GM18517 (cell line): Measurements from ENCODE around the gene LRMDA.

Experiments
- ATAC-seq: cut with Tn5 transposase; IDR thresholded peaks from one replicate; pipeline ENCODE4 v1.9.1; 2021; ENCODE audit warnings: mild to moderate bottlenecking, moderate library complexity; ENCODE audit not compliant: unreplicated experiment

LRMDA gene

DNA sequence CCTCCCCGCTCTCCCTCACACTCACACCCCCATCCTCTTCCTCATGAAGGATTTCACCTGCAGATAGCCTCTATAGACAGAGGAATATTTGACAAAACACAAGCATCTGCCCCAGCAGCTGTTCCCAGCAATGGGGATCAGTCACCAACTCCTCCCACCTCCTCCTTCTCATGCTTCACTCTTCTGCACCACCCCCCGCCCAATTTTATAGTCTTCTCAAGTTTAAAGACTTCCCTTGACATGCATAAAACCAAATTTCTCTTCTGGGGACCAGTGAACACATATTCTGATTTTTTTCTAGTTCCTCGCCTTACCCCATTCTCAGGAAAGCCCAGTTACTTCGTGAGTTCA, 654.4 kb downstream of the LRMDA start:
- no peak for ATAC-seq

DNA sequence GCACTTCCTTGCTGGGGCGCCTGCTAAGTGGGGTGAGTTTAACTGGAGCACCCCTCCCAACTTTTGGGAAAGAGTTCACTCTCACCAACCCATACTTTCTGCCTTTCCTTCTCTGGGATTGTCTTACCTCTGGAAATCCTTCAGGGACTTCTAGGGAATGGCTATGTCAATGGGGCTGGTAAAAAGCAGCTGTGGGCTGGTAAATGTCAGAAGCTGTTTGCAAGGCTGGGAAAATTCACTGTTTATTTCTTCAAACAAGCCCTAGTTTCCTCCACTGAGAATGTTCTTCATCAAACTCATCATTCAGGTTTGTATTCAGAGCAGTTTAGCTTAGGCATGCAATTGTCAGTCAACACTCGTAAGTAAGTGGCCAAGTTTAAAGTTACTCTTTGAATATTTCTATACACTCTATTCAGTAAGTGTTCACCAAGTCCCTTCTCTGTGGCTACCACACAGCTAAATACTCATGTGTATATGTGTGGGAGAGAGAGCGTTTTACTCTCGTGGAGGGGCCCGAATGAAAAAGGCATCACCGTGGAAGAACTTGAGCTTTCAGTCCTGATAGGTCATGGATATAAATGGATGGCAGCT, 654.8 kb downstream of the LRMDA start:
- ATAC-seq = no peak

DNA sequence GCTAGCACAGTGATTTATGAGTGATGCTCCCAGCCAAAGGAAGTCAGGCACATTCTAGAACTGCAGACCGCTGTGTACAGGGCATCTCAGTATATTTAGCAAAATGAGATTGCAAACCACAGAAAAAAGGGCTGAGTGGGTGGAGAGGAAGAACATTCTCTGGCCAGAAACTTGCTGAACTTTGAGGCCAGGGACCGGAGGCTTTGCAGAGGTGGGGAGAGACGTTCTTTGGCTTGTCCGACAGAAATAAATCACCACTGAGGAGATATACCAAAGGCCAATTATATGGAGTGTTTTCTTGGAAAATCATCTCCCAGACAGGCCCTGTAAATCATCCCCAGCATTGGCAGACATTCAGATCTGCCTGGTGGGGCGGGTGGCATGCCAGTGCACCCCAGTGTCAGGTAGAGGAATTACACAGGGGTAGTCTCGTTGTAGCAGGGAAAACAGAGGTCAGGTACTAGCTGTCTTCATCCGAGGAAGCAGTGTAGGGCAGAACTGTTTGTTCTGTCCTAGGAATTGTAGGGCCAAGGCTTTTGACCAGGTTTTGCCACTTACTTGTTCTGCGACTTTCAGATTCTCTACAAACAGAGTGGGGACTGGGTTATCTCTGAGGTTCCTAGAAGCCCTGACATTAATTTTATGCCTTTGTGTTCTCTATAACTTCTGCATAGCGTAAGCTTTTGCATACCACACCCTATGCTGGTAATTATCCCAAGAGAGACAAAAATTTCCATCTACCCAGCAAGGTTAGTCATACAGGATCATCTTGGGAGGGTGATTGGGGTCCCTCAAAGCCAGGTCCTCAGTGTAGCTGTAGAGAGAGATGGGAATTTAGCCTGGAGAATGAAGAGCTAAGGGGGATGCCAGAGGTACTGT, 655.6 kb downstream of the LRMDA start:
- peak; percentile 61 for ATAC-seq

DNA sequence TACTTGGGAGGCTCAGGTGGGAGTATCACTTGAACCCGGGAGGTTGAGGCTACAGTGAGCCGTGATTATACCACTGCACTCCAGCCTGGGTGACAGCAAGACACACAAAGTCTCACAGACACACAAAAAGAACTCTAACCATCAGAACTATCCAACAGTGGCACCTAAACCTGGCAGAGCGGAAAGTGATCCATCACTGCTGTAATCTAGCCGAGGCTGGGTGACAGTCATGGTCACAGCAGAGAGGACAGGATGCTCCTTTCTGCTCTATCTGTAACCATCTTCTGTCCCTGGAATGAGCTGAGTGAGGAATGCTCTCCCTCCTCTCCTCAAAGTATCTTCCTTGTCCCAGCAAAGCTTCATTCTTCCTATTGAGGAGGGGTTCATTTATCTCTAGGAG, 656.6 kb downstream of the LRMDA start:
- ATAC-seq = no peak

DNA sequence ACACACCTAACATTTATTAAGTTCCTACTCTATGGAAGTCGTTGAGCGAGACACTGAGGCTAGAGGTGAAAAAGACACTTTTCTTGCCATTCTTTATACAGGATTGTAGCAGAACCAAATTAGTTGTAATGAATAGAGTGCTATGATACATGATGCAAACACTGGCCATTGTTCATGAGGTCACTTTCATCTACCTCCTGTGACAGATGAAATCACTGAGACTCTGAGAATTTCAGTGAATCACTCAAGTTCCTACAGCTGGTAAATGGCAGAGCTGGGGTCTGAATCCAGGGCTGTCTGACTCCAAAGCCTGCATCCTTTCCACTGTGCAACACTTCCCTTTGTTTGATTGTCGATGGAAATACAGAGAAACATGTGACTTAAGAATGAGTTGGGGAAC, 657.6 kb downstream of the LRMDA start:
- ATAC-seq = no peak

DNA sequence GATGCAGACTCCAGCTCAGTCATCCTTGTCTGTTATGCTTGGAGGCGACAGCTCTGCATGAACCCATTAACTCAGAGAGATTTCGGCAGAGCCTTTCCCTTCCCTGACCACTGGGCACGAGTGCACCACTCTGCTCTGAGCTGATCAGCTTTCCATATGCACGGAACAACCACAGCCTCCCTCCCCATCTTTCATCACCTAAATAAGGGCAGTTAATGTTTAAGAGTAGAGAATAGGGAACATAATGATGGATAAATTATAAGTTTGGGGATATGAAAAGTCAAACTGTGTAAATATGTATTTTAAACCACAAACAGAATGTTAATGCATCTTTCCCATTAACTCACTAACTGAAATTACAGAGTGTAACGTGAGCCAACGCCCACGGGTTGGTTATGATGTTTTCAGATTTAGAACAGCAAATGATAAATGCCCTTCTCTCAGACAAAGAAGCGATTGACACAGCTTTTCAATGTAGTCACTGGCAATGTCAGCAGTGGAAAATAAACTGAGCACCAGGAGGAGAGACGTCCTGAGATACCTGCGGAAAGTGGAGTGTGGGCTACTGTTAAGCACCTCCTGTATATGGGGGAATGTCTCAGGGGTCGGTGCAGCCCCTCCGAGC, 658.2 kb downstream of the LRMDA start:
- ATAC-seq = no peak

DNA sequence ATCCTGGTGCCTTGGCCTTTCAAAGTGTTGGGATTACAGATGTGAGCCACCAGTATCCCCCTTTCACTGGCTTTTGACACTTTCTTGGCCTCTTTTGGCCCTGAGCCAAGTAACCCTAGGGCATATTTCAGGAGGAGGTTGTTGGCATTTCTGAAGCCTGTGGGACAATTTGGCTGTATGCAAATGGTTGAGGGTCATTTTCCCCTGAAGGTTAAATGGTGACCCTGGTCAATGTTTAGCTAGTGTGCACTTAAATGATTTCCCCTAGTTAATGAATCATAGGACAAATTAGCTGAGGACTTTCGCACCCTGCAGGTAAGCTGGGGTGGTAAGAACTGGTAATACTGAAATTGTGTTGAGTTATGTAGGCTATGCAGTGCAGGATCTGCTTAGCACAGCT, 660.5 kb downstream of the LRMDA start:
- ATAC-seq = no peak

DNA sequence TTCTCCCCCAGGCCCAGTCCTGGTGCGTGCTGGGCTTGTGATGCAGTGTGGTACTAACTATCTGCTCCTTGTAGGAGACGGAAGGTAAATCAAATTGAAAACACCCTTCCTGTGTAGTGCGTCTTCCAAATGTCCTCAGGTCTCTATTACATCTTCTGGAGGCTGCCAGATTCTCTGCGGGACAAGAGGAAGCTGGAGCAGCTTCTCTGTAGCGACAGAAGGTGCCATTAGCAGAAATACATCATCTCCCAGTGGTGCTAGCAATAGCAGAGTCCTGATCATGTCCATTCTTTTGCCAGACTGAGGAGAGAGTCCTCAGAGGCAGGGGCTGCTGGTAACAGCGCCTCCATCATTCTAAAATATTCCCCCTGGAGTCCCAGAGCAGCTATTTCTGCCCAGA, 675.2 kb downstream of the LRMDA start:
- ATAC-seq = no peak

DNA sequence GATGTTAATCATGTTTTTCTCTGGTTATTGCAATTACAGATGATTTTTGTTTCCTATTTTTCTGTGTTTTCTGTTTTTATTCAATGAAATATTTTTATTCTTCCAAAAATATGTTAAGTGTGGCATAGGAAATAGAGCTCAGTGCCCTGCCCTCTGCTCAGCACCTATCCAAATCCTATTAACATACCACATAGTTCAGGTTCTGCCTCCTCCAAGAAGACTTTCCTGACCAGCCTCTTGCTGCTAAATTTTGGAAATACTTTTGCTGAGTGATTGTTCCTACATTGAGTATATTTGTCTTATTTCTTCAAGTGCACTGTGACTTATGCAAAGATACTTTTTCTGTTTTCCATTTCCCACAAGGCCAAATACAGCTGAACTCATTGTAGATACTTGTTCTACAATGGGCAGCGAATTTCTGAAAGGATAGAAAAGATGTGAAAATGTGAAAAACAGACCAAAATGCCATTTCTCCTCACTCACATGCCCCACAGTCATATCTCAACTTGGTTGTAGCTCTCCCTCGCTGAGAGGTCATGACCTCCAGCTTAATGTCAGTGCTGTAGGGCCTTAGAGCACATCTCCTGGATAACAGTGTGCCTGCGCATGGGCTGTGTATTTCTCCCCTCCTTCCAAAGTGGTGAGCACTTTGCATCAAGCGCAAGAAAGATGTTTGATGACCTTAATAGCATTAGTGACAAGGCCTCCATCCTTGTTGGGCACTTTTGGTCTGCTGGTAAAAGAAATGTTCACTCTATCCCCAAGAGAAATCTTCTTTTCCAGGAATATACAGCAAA, 677.3 kb downstream of the LRMDA start:
- no peak for ATAC-seq

DNA sequence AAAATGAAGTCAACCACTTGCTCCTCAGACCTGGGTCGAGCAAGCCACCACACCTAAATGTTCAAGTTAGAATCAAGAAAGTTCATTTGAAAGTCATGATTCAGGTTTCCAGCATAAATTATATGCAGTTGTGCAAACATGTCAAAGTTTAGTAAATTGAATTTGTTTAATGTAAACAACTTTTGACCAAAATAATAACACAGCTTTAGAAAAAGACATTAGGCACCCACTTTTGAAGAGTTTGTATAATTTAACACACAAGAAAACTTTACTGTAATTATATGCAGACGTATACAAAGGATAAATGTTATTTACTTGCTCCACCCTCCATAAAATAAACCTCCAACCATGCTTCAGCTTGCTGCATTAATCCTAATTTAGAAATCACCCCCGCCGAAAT, 680.0 kb downstream of the LRMDA start:
- ATAC-seq = no peak

DNA sequence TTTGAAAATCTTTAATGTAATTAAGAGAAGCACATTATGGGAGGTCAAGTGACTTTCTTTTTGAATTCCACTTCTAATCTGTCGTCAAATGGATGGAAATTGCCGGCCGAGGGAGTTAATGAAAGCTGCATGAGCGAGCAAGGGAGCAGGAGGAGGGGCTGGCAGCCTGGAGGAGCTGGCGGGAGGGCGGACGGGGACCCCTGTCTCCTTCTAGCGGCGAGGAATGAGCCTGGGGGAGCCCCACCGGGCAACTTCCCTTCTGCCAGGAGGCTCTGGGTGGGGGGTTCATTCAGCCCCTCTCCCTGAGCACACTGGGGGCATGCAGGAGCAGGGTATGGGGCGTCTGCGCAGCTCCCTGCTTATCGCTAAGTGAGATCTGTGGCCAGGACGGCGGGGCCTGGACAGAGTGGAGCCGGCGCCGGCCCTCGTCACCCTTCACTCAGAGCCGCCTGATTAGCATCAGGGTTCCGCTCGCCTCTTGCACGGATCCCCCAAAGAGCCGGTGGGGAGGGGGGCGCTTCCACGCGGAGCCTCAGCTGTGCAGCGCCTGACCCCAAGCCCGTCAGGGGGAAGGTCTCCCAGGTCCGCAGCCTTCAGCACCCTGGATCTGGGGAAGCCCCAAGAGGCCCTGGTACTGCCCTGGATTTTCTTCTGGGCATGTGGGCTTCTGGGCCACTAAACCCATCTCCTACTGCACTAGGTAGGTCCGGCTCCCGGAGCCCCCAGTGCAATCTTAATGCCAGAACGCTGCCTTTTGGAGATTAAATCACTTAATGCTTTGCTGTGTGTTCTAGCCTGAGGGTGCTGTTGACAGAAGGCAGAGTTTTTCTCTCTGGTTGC, 680.8 kb downstream of the LRMDA start:
- no peak for ATAC-seq

DNA sequence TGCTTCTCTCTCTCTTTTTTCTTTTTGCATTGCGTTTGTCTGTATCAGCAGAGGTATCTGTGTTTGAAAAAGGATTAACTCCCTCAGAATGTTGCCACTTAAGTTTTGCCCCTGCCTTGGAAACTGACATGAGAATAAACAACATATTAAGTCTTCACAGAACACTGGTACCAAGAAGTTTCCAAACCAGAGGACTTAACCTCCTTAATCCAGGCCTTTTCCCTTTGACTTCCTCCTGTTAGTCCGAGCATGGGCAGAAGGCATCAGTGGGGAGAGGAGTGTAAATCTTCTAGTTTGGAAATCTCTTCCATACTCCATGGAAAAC, 681.4 kb downstream of the LRMDA start:
- no peak for ATAC-seq

DNA sequence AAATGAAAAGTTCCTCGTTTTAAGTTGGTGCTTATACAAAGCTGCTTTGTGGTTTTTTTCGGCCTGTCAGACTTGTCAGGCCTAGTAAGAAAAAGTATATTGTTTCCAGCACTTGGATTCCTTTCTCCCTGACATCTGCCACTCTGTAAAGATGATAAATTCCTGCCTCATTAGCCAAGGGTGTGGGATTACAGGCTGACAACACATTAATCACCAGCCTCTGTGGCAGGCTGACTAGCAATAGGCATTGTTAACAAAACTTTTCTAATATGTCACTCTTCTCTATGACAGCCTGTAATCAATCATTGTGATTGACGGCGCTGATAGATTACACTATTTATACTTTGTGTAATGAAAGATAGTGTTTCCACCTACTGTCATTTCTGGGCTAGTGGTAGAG, 682.5 kb downstream of the LRMDA start:
- no peak for ATAC-seq

DNA sequence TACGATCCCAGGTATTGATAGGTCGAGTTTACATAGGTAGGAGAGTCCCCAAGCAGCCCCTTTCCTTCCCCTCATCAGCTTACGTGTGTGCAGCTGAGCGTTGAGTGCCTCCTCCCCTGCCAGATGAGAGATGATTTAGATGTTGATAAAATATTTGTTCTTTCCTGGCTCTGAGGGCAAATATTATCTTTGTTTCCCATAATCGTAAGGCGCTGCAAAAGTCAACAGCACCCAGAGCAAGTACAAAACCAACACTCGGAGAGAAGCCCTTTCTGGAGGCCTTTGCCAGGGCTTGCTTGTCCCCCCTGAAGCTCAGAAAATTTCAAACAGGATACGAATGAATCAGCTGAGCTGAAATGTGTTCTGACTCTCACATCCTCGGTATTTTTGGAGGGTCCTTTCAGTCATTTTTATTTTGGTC, 683.2 kb downstream of the LRMDA start:
- ATAC-seq = no peak

DNA sequence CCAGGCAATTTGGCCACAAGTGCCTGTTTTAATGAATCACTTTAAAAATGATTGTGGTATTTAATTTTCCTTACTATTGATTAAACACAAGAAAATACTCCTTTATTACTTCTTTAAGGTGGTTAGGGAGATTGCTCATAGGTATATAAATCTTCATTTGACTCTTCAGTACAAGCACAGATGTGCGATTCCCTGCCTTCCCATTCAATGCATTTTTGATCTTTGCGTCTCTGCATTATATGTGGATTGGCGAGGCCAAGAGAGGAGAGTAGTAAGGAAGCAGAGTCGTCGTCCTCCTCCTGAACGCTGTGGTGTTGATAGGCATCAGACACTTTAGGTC, 683.7 kb downstream of the LRMDA start:
- no peak for ATAC-seq

DNA sequence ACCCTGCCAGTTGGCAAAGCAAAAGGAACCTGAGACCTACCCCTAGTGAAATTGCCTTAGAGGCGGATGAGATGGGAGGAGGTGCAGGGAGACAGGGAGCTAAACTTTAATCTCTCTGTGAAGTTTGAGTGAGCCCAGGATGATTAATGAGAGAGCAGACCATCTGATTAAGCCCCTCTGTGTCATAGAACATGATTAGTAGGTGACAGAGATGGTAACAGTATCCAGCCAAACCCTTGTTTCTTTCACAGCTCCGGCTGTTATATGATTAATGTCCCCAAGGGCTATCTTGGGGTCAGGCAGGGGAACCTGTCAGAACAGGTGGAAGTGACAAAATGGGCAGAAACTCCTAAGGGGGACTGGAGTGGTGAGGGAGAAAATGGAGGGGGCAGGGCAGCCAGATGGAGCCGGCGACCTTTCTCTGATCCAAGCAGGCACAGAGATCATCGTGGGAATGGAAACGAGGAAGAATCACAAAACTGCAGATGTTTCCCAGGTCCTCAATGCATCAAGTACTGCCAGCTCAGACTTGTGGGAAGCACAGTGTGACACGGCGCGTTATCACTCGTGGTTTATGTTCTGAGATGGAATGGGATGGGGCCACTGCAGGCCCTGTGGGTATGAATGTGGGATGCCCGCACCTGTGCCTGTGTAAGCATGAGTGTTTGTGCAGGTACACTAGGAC, 684.2 kb downstream of the LRMDA start:
- no peak for ATAC-seq

DNA sequence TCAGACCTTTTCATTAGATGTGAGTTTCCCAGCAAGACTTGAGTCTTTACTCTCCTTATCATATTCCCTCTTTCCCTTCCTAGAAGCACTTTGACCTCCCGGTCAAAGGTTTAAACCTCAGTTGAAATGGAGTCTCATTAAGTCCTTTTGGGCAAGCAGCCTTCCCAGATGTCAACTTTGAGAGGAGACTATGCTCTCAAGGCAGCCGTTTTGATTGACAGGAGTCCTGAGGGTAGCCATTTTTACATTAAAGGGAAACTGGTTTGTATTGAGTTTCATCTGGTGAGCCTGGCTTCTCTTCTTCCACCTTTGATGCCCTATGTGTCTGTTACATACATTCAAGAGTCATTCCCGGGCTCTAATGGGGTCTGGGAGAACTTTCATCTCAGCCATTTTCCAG, 685.1 kb downstream of the LRMDA start:
- ATAC-seq = no peak

DNA sequence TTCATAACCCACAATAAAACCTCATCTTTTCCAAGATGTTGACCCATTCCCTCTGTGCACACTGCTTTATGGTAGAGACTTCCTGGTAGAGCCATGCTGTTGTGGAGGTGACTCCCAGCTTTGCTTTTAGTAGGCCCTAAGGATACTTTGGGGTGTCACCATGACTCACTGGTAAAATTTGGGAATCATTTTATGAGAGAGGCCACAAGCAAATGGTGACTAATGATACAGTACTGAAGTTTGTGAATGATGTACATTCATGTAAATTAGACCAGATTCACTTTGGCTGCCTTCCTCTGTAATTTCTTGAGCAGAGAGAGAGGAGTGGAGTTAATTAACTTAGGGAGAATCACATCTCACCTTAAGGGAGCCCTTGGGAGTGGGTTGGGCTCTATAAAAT, 686.5 kb downstream of the LRMDA start:
- no peak for ATAC-seq

DNA sequence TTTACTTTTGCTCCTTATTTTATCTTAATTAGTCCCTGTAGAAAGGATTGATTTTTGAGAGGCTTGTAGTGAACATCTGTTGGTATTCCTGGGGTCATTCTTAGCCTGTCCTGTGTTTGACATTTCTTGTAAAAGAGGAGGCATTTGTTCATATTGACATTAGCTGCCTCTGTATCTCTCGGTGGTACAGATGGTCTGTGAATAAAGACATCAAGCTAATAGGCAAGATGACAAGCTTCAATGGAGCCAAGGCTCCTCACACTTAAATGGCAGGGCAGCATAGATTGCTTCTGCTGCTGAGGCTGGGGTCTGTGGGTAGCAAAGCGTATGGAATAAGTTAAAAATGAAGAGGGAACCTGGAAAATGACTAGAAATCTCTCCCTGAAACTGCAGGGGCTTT, 687.6 kb downstream of the LRMDA start:
- ATAC-seq = no peak

DNA sequence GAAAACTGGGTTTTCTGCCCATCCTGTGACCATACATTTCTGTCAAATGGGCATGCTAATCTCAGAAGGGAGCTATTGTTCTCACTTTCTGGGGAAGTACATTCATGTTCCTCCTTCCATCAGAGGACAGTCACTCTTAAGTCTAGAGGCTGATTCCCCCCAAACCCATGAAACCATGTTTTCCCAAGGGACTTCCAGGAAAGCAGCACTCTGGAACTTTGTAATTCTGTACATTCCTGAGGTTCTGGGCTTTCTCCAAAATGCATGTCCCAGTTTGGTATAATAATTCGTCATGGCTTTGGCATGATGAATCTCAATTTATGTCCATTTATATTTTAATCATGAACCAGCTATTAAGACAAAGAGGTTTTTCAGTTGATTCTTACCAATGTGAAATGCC, 688.1 kb downstream of the LRMDA start:
- ATAC-seq = no peak
